IPS-NIHi7 (cell line): ENCODE results near the gene GPX2.

Experiments used
- DNase-seq: peaks from one replicate; pipeline ENCODE4 v3.0.0; 2012; ENCODE audit warnings: mixed read lengths; ENCODE audit errors: extremely low spot score

Gene GPX2

GRCh38 chr14:64942531-64943111 lies at the start of gene GPX2:
GPX2 (minus strand) TSS chr14:64942745; CDS start chr14:64942726, 19 bp downstream.
- DNase-seq, result no peak

- no peak for DNase-seq
Observed at GRCh38 chr14:64990939-64991338, 48.4 kb upstream of the GPX2 start.

DNA sequence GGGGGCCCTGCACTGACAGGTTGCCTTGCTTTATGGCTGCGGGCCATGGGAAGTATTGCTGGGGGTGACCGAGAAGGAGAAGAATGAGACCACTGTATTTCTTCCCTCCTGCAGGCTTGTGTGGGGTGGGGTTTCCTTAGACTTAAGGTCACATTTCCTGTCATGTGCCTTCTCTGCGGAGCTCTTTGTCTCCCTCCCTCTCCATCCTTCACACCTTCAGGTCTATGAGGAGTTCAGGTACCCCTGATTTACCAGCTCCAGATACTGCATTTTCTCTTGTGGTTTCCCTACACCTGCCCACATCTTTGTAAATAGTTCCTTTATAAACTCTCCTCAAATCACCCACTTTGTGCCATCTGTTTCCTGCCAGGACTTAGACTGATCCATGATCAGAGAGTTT lies 47.8 kb upstream of the GPX2 start:
- no peak for DNase-seq

GRCh38 chr14:64987438-64987767 lies 44.9 kb upstream of the GPX2 start:
- DNase-seq, result no peak

- peak; percentile 96 for DNase-seq
Observed at GRCh38 chr14:64986648-64987437, 44.3 kb upstream of the GPX2 start, which contains the start of gene FNTB. FNTB (plus strand) TSS chr14:64986895; CDS start chr14:64986954, 59 bp downstream.

- DNase-seq, result peak; percentile 58
Observed at GRCh38 chr14:64983439-64984310, 41.1 kb upstream of the GPX2 start.

GRCh38 chr14:64979336-64980074 lies 37.0 kb upstream of the GPX2 start:
- DNase-seq, result no peak

DNA sequence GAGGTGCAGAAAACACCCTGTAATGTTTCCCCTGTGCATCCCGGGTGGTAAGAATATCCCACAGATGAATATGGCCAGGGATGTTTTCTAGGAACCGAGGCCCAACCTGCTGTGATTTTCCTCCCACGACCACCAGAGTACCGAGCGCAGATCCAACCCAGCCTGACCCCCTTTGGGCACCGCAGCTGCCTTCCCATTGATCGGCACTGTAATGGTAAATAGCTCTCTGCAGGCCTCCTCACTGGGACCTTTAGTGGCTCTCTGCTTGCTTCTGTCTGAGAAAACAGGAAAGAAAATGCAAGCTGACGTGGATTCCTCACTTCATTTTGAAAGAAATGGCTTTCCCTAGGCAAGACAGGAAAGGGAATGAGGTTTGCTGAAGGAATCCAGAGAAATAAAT lies 32.0 kb upstream of the GPX2 start:
- DNase-seq, result peak; percentile 42

- DNase-seq, result no peak
Observed at GRCh38 chr14:64973826-64974225, 31.3 kb upstream of the GPX2 start.

- no peak for DNase-seq
Observed at GRCh38 chr14:64973026-64973442, 30.5 kb upstream of the GPX2 start.

DNA sequence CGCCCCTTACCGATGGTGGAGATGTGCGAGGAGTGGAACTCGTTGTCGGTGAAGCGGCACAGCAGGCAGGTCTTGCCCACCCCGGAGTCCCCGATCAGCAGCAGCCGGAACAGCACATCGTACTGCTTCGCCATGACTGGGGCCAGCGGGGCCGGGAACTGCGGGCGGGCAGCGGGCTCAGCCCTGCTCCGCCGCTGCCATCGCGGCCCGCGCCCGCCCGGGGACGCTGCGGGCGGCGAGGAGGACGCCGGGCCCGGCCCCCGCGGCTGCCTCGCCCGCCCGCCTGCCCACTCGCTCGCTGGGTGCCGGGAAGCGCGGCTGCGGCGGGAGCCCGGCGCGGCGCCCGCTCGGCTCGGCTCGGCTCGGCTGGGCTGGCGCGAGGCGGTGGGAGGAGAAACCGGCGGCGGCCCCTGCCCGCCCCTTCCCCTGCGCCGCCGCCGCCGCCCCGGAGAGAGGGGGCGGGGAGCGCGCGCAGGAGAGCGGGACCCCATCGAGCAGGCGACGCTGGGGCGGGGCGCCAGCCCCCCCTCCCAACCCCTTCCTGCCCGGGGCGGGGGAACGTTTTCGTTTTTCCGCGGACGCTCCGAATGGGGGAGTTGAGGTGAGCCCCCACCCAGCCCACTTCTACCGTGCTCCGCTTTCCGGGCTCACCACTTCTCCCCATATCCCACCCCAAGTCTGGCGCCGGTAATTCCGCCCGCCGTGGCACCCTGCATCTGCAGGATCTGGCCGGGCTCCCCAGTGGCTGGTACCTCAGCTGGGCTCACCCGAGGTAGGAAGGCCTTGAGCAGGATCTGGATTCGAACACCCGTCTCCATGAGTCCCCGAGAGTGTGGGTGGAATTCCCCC lies 29.6 kb upstream of the GPX2 start, which contains the start of gene RAB15:
Gene RAB15, minus strand, starts transcription at position 394 of the 849 bp plus-strand sequence. Its CDS starts 260 bp downstream, at position 134.
- DNase-seq, result peak; percentile 61

DNA sequence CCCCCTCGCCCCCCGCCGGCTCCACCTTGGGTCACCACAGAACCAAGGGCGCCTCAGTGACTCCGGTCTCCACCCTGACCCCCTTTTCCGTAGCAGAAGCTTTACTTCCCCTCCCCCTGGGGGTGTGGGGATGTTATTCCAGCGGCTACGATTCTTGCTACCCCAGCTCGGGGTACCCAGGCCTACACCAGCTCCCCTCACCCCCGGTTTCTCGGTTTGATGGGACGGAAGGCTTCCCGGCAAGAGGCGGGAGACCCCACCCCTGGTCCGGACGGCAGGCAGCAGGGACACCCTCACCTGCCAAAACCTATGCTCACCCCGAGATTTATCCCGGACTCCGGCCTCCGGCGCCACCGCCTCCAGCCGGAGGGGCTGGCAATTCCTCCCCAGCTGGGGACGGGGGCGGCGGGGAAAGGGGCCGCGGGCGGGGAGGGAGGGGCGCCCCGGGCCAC lies 29.0 kb upstream of the GPX2 start:
- DNase-seq, result no peak

- DNase-seq, result no peak
Observed at GRCh38 chr14:64970776-64971477, 28.4 kb upstream of the GPX2 start.

DNA sequence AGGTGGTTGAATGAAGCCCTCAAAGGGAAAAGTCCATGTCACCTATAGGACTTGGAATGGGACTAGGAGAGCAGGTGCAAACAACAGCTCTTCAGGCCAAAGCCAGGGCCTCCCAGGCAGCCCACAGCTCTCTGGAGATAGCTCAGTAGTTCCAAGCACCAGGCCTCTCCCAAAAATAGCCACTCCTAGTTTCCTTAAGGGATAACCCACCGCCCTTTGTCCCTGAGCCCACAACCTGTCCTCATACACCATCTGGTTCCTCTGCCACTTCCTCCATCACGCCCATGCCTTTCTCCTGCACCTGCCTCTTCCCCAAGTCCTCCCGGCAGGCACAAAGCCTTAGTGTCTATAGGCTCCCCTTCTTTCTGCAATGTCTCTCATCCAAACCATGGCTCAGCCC lies 27.5 kb upstream of the GPX2 start:
- no peak for DNase-seq

GRCh38 chr14:64968651-64969050 lies 26.1 kb upstream of the GPX2 start:
- peak; percentile 48 for DNase-seq

DNA sequence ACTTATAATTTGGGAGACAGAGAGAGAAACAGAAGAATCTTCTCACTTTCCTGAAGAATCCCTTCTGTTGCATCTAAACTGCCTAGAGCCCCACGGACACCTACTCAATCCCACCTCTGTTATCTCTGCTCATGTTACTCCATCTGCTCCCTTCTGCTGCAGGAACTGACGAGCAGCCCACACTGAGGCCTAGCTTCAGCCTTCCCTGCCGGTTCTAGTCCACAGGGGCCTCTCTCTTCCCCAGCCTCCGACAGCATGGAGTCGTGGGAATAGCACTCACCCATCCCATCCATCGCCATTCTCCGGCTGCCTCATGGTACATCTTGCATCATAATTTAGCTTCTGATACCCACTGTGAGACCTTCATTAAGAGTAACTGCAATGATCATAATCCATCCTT lies 25.6 kb upstream of the GPX2 start:
- DNase-seq, result no peak

GRCh38 chr14:64966976-64967375 lies 24.4 kb upstream of the GPX2 start:
- DNase-seq, result no peak

DNA sequence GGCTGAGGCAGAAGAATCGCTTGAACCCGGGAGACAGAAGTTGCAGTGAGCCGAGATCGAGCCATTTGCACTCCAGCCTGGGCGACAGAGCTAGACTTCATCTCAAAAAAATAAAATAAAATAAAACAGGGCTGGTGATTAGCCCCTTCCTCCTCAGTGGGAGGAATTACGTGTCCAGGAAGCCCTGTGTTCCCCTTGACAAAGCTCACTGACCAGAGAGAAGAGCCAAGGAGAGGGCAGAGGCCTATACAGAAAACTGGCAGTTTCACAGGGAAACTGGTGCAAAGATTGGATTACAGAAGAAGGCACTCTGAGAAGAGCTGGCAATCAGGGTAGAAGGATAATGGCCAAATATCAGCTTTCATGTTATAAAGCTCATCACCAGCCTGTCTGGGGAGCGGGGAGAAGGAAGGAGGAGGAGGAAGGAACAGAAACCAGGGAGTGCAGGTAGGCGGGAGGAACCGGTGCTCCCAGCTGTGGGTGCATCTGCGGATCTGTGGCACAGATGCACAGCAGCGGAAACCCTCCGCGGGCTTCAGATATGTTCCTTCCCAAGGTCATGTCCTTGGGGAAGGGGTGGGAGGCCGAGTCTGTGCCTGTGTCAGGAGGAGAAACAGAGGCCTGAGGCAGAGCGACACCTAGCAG lies 22.9 kb upstream of the GPX2 start:
- no peak for DNase-seq

DNA sequence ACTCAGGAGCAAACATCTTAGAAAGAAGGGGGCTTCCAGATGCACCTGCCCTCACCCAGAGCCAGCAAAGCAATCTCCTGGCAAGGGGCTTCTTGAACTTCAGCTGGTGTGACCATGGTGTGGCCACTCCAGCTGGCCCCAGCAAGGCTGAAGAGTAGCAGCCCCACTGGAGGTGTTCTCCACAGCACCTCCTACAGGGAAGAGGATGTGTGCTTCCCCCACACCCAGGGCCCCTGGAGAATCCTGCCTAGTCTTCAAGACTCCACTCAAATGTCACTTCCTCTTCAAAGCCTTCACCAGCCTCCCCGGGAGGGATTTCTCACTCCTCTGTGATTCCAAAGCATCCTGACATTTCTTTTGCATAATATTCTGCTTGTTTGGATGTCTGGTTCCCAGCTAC lies 21.1 kb upstream of the GPX2 start:
- no peak for DNase-seq
